Inferior parietal cortex (tissue), 1 donor: Measurements from ENCODE around the gene WSB1.

Experiments used
- DNase-seq: peaks from one replicate; pipeline ENCODE4 v3.0.0-alpha.2; 2016; ENCODE audit errors: extremely low spot score

The WSB1 gene

GRCh38 chr17:27357236-27357635 is 63.3 kb downstream of the WSB1 start:
- DNase-seq = no peak

DNA sequence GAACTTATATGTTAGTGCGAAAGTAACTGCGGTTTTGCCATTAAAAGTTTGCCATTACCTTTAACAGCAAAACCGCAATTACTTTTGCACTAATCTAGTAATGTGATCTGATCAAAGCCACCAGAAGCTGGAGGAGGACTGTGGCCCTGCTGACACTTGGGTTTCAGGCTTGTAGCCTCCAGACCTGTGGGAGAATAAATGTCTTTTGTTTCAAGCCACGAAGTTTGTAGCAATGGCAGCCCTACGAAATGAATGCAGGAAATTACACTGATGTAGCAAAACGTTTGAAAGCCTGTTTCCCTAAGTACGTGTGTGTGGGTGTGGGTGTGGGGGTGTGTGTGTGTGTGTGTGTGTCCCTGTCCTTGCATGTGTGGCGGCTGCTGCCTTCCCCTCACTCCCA is 66.6 kb downstream of the WSB1 start:
- DNase-seq = no peak

- DNase-seq = no peak
Measured at GRCh38 chr17:27361695-27362094, 67.8 kb downstream of the WSB1 start.

- DNase-seq = no peak
Measured at GRCh38 chr17:27362503-27362902, 68.6 kb downstream of the WSB1 start.

- DNase-seq = no peak
Measured at GRCh38 chr17:27362909-27363308, 69.0 kb downstream of the WSB1 start.

DNA sequence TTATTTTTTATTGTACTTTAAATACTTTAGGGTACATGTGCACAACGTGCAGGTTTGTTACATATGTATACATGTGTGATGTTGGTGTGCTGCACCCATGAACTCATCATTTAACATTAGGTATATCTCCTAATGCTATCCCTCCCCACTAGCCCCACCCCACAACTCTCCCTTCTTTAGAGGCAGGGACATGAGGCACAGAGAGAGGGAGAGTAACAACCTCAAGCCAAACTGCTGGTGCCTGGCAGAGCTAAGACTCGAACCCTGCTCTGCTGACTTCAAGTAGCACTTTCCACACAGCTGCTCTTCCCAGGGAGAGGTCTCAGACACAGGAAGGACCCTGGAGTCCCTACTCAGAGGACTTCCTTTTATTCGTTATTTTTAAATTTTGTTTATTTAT is 69.4 kb downstream of the WSB1 start:
- no peak for DNase-seq
